Sigmoid colon (tissue), 7 donors: Measurements from ENCODE around the gene KRTAP10-4. TPM values are rescaled to one million over a fixed set of nuclear protein-coding genes. Genes with fewer than 3 reads are reported as not detected.

Source experiments
- DNase-seq: peaks from one replicate; pipeline ENCODE4 v3.0.0-alpha.2; 2019
- H3K27ac ChIP-seq, 4 donors: fragments of 200-600 bp; sonication (generic); one replicate each; pipeline ENCODE4 v1.5.1; 2016 to 2019; ENCODE audit warnings: mild to moderate bottlenecking in 1 of 4
- H3K27me3 ChIP-seq, 3 donors: fragments of 200-600 bp; sonication (generic); one replicate each; pipeline ENCODE4 v1.5.1; 2019; ENCODE audit warnings: mild to moderate bottlenecking in 1 of 3
- H3K36me3 ChIP-seq, 4 donors: fragments of 200-600 bp; sonication (generic); one replicate each; pipeline ENCODE4 v1.5.1; 2016 to 2019
- H3K4me1 ChIP-seq, 4 donors: fragments of 200-600 bp; sonication (generic); one replicate each; pipeline ENCODE4 v1.5.1; 2017 to 2019
- H3K4me3 ChIP-seq, 4 donors: fragments of 200-600 bp; sonication (generic); one replicate each; pipeline ENCODE4 v1.5.1; 2017 to 2019; ENCODE audit warnings: mild to moderate bottlenecking in 2 of 4, moderate library complexity in 1 of 4
- H3K9me3 ChIP-seq, 4 donors: fragments of 200-600 bp in 3 of 4; sonication (generic) in 3 of 4; one replicate each; pipeline versions ENCODE4 v1.5.1 to v1.6.1; 2013 to 2019
- EP300 ChIP-seq, 4 donors: sonication (generic); formaldehyde crosslinking; IDR thresholded peaks; one replicate each; pipeline ENCODE4 v1.6.1; 2017; ENCODE audit warnings: antibody characterized with exemption in 4 of 4
- POLR2A ChIP-seq, 2 donors: fragments of 450-650 bp; IDR thresholded peaks; one replicate each; pipeline ENCODE4 v1.6.1; 2016; ENCODE audit warnings: antibody characterized with exemption in 2 of 2, mild to moderate bottlenecking in 2 of 2, moderate library complexity in 2 of 2
- POLR2AphosphoS5 ChIP-seq, 4 donors: sonication (generic); formaldehyde crosslinking; IDR thresholded peaks; one replicate each; pipeline ENCODE4 v1.6.1; 2017; ENCODE audit warnings: antibody characterized with exemption in 4 of 4
- WGBS, 2 donors: extraction: QIAGEN DNeasy Blood & Tissue Kit; methylation state at CpG; one replicate each; pipeline ENCODE4 v1.1.7; 2013; 5-methylcytosine and 5-hydroxymethylcytosine counted together
- intact Hi-C: fragments of 100-400 bp; cut with DNase I; formaldehyde crosslinking; loops from one replicate; pipeline ENCODE4 v1.15.1; 2023
- polyA plus RNA-seq, 3 donors: library from polyadenylated mRNA; stranded (reverse); fragments of 200-250 nt; gene quantifications; one replicate each; pipeline ENCODE4 v1.2.3, GENCODE V29; 2013
- total RNA-seq, 4 donors: library from RNA; depleted of rRNA; stranded (reverse); fragments of >200 nt; gene quantifications; one replicate each; pipeline ENCODE4 v1.1.0, GENCODE V29; 2016
- TF ChIP-seq, protein P1 (sequence below), 4 experiments: fragments of 450-650 bp in 3 of 4; fragments of 200-600 bp in 1 of 4; IDR thresholded peaks; one replicate each; pipeline ENCODE4 v1.5.1; 2016 to 2019; ENCODE audit warnings: antibody characterized with exemption in 4 of 4, mild to moderate bottlenecking in 3 of 4, moderate library complexity in 2 of 4
- donor health status: healthy with polysubstance abuse.
- donor health status: Bipolar disorder and iron deficiency.
- donor health status: healthy.

The KRTAP10-4 gene
- total and polyA plus RNA-seq, 7 donors, result not detected

GRCh38 chr21:44530221-44530902 is 43.2 kb upstream of the KRTAP10-4 start:
- H3K27me3 ChIP-seq, result peaks cover 0 to 17% (median 0%) of the 10 kb centered on the region in 3 donors
- intact Hi-C loops, result no loop called here
- no peaks in the 10 kb centered on the region for H3K36me3 ChIP-seq
- 76 to 87% methylated on average over 7 of the region's 7 CpGs for WGBS, 2 donors
- TF ChIP-seq, protein P1, sequence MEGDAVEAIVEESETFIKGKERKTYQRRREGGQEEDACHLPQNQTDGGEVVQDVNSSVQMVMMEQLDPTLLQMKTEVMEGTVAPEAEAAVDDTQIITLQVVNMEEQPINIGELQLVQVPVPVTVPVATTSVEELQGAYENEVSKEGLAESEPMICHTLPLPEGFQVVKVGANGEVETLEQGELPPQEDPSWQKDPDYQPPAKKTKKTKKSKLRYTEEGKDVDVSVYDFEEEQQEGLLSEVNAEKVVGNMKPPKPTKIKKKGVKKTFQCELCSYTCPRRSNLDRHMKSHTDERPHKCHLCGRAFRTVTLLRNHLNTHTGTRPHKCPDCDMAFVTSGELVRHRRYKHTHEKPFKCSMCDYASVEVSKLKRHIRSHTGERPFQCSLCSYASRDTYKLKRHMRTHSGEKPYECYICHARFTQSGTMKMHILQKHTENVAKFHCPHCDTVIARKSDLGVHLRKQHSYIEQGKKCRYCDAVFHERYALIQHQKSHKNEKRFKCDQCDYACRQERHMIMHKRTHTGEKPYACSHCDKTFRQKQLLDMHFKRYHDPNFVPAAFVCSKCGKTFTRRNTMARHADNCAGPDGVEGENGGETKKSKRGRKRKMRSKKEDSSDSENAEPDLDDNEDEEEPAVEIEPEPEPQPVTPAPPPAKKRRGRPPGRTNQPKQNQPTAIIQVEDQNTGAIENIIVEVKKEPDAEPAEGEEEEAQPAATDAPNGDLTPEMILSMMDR (IDR thresholded peaks at IDR 0.05), result no peak
- TF ChIP-seq EP300 (IDR thresholded peaks at IDR 0.05) (no peak), POLR2AphosphoS5 (IDR thresholded peaks at IDR 0.05) (no peak), POLR2A (IDR thresholded peaks at IDR 0.05) (no peak)
- no peaks in the 10 kb centered on the region for H3K9me3 ChIP-seq
- DNase-seq, result peak; percentile 18
- no peaks in the 10 kb centered on the region for H3K4me1 ChIP-seq
- H3K4me3 ChIP-seq, result no peak overlapping the region
- H3K27ac ChIP-seq, result no peak overlapping the region

- TF ChIP-seq, protein P1 (IDR thresholded peaks at IDR 0.05), result no peak
- no peak for TF ChIP-seq EP300 (IDR thresholded peaks at IDR 0.05)
- no peak for TF ChIP-seq POLR2A (IDR thresholded peaks at IDR 0.05)
- no peak for TF ChIP-seq POLR2AphosphoS5 (IDR thresholded peaks at IDR 0.05)
- H3K4me1 ChIP-seq, result no peaks in the 10 kb centered on the region
- 85 to 88% methylated on average over 23 of the region's 23 CpGs for WGBS, 2 donors
- DNase-seq, result peak; percentile 58
- peaks cover 0 to 17% (median 0%) of the 10 kb centered on the region in 3 donors for H3K27me3 ChIP-seq
- no peak overlapping the region for H3K27ac ChIP-seq
- intact Hi-C loops, result no loop called here
- H3K4me3 ChIP-seq, result no peak overlapping the region
- no peaks in the 10 kb centered on the region for H3K36me3 ChIP-seq
- H3K9me3 ChIP-seq, result no peaks in the 10 kb centered on the region
These were observed 42.5 kb upstream of the KRTAP10-4 start for GRCh38 chr21:44530903-44531605.

GRCh38 chr21:44531606-44532564 is 41.6 kb upstream of the KRTAP10-4 start:
- Histone ChIP-seq H3K27me3 (peaks cover 0 to 17% (median 0%) of the 10 kb centered on the region in 3 donors), H3K4me3 (no peak overlapping the region), H3K27ac (no peak overlapping the region), H3K36me3 (no peaks in the 10 kb centered on the region), H3K9me3 (no peaks in the 10 kb centered on the region), H3K4me1 (no peaks in the 10 kb centered on the region)
- 68 to 82% methylated on average over 30 of the region's 30 CpGs for WGBS, 2 donors
- intact Hi-C loops, result no loop called here
- TF ChIP-seq, protein P1 (IDR thresholded peaks at IDR 0.05), result no peak
- TF ChIP-seq POLR2AphosphoS5 (IDR thresholded peaks at IDR 0.05), result no peak
- TF ChIP-seq EP300 (IDR thresholded peaks at IDR 0.05), result no peak
- no peak for TF ChIP-seq POLR2A (IDR thresholded peaks at IDR 0.05)
- DNase-seq, result peak; percentile 57

DNA sequence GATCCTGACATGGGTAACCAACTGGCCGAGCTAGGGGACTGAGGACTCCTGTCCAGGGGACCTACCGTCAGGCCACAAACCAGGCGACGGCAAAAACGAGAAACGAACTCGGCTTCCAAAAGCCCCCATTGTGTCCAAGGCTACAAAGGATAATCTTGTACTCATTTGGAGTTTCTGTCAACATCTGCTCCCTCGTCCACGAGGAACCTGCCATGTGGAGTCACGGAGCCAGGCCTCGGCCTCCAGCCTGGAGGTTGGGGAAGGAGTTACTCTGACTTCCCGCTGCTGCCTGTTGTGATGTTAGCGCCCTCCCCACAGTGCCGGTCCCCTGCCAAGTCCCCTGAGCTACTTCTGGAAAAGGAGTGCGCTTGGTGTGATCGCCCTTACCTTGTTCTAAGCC is 40.8 kb upstream of the KRTAP10-4 start:
- Histone ChIP-seq H3K36me3 (no peaks in the 10 kb centered on the region), H3K4me1 (no peaks in the 10 kb centered on the region), H3K27ac (no peak overlapping the region), H3K9me3 (no peaks in the 10 kb centered on the region), H3K4me3 (no peak overlapping the region), H3K27me3 (peaks cover 0 to 17% (median 0%) of the 10 kb centered on the region in 3 donors)
- peak; percentile 39 for DNase-seq
- 88 to 91% methylated on average over 16 of the region's 16 CpGs for WGBS, 2 donors
- intact Hi-C loops, result no loop called here
- TF ChIP-seq EP300 (IDR thresholded peaks at IDR 0.05), result no peak
- TF ChIP-seq, protein P1 (IDR thresholded peaks at IDR 0.05), result no peak
- no peak for TF ChIP-seq POLR2AphosphoS5 (IDR thresholded peaks at IDR 0.05)
